Measurements from ENCODE around the gene ZC3HAV1.

DNA sequence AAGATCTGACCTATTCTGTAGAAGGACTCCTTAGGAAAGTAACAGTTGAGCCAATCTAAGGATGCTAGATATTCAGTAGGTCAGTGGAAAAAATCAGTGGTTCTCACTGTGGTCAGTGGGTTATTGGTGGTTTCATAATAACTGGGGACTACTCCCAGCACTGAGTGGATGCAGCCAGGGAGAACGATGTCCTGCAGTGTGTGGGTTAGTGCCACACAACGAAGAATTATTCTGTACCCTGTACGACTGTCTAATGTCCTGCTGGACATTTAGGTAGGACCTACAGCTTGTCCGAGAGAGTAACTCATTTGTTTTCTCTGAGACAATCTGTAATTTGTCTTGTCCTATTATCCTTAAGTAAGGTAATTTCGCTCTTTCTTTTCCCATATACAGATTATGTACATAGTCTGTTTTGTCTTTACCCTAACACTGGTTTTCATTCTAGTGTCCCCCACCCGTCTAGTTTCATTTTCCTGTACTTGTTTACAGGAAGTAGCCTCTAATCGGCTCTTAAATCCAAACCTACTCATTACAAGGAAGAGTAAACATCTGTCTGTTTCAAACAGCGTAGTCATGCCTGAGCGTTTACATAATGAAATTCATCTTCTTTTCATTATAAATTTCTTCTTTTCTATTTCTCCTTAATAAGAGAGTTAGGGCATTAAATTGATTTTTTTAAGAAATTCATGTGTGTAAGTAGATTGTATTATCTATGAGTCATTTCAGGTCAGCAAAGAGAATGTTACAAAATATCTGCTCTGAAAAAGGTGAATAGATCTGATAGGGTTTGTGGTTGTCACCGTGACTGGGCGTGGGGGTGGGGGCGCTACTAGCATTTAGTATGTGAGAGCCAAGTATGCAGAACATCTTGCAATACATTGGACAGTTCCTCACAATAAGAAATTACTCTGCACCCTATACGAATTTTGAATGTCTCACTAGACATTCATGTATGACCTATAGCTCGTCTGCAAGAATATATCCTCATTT, 65.4 kb downstream of the ZC3HAV1 start:
- no peak for TF ChIP-seq YY1 (IDR thresholded peaks at IDR 0.05; ENCODE audit: insufficient read depth, insufficient read length)
- TF ChIP-seq ZNF274 (IDR thresholded peaks at IDR 0.05; ENCODE audit: low read depth, low read length) = no peak
- TF ChIP-seq SUZ12 (IDR thresholded peaks at IDR 0.05; ENCODE audit: extremely low read depth, insufficient read depth, insufficient read length) = no peak
